GM18868 (cell line): ENCODE results near the gene CENPT.
A peak's percentile ranks its signal among the peaks of the same experiment; 100 is the strongest.

ENCODE experiments used
- ATAC-seq: cut with Tn5 transposase; IDR thresholded peaks from one replicate; pipeline ENCODE4 v1.9.1; 2021; ENCODE audit warnings: mild to moderate bottlenecking, moderate library complexity; ENCODE audit not compliant: unreplicated experiment

CENPT gene

DNA sequence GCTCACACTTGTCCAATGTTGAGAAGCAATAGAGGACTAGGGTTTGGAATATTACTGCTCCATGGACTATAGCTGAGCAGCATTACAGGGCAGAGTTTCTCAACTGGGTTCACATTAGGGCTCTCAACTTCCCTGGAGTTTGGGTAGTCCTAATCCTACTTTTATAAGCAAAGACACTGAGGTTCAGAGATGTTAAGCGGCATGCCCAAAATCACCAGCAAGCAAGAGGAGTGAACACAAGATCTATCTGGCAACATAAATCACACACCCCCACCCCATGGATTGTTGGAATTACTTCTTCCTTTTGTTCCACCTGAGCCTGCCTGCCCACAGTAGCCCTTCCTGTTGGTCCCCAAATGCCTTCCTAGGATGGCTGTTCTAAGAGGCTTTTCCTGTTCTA, 35.6 kb downstream of the CENPT start:
- no peak for ATAC-seq

DNA sequence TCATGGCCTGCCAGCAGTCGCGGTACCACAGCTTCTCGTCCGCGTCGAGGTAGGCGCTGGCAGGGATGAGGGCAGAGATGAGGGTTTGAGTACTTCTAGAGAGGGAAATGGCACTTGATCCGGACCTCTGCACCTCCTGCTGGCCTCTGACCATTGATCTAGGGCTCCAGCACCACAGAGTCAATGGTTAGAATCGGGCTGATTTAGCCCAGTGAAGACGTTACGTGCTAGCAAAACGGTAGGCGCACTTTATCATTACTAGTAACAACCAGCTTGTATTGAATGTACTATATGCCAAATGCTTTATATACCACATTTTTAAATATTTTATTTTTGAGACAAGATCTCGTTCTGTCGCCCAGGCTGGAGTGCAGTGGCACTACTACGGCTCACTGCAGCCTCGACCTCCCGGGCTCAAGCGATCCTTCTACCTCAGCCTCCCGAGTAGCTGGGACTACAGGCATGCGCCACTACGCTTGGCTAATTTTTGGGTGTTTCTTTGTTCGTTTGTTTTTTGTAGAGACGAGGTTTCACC, 40.3 kb downstream of the CENPT start:
- no peak for ATAC-seq

DNA sequence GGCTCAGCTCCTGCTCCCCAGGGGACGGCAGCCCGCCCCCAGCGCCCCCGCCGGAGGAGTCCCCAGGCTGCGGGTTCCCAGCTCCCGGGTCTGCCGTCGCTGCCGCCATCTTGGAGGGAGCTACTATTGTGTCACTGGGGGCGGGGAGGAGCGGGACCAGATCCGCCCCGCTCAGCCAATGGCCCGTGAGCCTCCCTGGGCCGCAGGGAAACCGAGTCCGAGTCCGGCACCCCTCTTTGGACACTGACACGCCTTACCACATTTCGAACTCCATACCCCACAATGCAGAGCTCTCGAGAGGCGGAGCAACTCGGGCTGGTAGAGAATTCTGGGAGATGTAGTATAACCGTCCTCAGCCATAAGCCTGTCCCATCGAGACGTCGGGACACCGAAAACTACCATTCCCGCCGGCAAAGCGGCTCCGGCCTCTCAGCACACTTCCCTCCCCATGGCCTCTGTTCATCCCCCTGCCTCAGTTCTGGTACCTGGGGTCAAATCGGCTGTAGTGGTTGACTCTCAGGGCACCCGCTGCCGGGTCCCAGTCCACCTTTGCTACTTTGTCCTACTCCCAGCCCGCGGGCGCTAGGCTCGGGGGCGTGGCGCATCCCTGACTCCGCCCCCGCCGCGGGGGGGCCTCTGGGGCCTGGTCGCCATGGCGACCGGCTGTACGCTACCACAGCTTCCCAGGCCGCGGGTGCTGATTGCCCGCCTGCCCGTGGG, 40.9 kb downstream of the CENPT start, which contains the start of the genes RANBP10 and TSNAXIP1:
Gene RANBP10 (minus strand): TSS at position 133 of the 720 bp plus-strand sequence. CDS start 24 bp downstream, at position 109.
Gene TSNAXIP1 (plus strand): TSS at position 462 of the 720 bp plus-strand sequence. CDS start 261 bp downstream, outside the sequence.
- ATAC-seq, result peak; percentile 88

DNA sequence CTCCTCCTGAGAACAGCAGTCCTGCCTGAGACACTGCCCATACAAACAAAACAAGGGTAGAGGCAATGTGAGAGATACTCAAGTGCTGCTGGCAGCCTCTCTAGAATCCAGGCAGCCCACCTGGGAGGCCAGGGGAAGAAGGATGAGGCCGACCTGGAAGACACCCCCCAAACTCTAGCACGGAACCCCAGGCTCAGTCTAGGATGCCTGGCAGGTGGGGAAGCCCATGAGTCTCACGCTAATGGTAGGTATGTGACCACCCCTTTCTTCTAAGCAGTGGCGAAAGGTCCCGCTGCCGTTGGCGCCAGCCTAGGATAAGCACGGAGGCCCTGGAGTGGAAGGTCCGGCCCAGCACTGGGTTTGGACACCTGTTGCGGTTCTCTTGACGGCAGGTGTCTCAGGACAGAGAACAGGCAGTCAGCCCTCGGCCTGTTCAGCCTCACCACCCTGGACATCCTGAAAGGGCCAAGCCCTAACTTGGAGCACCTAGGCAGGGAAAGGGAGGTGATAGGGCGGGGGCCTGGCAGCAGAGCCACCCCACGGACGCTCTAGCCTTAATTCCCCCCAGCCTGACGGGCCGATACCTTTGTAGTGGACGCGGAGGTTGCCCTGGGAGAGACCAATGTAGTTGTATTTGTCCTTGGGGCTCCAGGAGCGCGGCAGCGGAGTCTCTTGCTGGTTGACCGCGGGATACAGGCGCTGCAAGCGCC, 41.6 kb downstream of the CENPT start:
- no peak for ATAC-seq

DNA sequence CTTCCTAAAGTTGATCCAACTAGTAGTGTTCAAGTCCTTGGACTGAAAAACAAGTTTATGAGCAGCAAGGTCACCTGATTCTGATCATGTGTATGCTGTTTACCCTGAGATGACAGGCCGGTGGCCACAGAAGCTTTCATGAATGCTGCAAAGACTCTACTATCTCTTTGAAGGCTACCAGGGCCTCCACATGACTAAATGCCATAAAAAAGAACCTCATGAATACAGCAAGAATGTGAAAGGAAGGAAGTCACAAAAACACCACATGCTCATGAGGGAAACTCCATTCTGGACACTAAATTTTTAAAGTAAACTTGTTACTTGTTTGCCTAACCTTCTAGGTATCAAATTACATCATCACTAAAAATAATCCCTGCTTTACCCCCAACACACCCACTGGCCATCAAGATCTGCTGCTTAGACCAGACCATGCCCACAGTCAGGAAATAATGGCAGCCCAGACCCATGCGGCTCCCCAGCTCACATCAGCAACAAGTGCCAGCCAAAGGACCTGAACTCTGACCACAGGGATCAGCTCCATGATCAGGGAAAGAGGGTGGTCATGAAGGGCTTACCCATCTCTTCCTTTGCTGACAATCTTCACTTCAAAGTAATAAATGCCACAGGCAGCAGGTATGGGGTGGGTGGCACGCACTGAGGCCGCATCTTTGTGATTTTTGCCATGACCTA, 42.5 kb downstream of the CENPT start:
- no peak for ATAC-seq

DNA sequence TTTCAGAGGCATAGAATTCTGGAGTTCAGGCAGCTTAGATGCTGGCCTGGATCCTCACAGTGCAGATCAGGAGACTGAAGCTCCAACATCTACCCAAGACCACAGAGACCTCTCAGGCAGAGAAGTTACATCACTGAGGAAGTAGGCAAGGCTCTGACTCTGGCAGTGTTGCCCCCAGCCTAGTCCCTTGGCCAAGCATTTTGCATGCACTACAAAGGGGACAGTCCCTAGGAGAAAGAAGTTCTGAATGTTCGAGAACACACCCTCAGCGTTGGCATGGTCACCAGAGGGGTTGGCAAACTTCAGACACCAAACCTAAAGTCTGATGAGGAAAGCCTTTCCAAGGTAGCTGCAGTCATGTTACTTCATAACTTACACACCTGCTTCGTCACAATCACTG, 43.6 kb downstream of the CENPT start:
- no peak for ATAC-seq

DNA sequence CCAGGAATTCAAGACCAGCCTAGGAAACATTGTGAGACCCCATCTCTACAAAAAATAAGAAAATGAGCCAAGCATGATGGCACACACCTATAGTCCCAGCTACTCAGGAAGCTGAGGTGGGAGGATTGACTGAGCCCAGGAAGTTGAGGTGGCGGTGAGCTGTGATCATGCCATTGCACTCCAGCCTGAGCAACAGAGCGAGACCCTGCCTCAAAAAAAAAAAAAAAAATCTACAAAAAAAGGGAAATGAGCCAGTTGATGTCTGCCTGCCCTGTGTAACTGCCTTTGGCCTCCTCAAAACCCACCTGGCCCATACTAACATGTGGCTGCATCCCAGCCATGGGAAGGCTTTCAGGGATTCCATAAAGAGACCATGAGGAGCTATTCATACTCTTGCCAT, 45.6 kb downstream of the CENPT start:
- no peak for ATAC-seq

DNA sequence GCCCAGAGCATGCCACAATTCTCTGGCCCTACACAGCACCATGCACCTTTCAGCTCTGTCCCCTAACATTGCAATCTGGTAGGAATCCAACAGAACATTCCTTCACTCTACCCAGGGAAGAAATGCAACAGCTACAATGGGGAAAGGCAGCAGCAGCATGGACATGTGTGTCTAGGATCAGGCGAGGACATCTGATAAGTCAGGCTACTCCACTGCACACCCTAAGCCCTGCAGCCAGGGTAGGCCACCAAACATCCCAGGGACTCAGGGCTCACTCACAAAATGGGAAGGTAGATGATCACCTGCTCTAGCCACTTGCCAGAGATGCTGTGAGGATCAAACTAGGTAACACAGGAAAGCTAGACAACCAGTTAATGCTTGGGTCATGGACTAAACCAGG, 46.3 kb downstream of the CENPT start:
- ATAC-seq, result no peak

DNA sequence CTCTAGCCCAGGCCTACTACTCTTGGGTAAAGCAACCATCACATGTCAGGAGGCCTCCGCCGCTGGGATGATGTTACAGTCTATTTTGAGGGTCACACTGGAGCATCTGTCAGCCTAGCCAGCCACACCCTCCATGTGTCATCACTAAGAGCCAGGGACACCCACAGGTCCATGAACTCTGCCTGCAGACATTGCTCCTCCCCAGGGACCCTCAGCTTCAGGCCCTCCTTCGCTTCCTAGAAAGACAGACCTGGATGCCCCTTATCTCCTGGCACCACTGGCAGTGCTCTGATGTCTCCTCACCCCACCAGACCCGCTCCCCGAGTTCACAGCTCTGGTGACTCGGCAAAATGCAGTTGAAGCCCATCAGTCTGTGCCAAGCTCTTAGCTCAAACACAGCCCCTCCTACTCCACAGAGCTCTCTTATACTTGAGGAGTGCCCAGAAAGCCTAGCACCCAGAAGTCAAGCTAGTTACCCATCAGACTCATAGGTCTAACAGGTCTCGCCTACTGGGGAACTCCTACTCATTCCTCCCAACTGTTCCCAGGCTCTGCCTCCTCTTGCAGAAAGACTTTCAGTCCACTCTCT, 47.1 kb downstream of the CENPT start:
- no peak for ATAC-seq

DNA sequence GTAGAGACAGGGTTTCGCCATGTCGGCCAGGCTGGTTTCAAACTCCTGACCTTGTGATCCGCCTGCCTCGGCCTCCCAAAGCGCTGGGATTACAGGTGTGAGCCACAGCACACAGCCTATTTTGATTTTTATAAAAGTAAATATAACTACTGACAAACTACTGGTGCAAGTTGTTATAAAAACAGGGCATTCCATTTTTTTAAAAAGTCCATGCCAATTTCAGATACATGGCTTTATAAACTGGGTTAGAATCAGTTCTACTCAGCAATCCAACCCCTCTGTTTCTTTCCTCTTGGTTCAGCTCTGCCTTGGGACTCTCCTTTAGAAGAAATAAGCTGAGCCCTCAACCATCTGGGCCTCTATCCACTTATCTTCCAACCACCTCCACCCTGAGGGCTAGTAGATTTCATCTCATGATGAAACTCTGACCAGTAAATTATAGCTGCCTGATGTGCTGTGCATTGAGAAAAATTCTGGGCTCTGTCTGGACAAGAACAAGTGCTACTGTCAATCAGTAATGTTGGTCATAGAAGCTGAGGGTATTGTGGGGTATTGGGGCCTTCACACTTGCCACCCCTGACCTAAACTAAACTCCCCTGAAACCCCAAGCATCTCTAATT, 51.3 kb downstream of the CENPT start:
- no peak for ATAC-seq

DNA sequence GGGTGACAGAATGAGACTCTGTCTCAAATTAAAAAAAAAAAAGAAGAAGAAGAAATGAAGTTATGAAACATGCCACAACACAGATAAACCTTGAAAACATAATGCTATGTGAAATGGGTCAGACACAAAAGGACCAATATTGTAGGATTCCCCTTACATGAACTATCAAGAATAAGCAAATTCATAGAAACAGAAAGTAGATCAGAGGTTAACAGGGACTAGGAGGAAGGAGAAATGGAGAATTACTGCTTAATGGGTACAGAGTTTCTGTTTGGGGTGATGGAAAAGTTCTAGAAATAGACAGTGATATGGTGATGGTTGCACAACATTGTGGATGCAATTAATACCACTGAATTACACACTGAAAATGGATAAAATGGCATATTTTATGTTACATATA, 57.4 kb downstream of the CENPT start:
- no peak for ATAC-seq

DNA sequence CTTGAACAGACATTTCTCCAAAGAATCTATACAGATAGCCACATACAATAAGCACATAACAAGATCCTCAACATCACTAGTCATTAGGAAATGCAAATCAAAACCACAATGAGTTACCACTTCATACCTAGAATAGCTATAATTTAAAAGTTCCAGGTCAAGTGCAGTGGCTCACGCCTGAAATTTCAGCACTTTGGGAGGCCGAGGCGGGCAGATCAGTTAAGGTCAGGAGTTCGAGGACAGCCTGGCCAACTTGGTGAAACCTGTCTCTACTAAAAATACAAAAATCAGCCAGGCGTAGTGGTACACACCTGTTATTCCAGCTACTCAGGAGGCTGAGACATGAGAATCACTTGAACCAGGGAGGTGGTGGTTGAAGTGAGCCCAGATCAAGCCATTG, 61.0 kb downstream of the CENPT start:
- ATAC-seq, result no peak

DNA sequence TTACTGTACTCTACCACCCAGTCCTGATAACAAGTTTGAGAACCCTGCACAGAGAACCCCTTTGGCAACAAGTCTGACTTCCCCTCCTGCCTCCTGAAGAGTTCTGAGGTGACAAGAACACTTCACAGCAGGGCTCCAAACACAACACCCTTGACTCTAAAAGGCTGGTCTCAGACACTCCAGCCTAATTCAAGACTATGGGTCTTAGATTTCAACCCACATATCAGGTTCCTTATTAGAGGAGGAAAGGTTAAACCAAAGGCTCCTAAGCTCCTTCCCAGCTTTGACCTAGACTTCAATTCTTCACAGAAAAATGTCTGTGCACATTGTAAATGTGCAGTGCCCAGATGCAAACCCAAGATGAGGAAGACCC, 64.2 kb downstream of the CENPT start:
- no peak for ATAC-seq

DNA sequence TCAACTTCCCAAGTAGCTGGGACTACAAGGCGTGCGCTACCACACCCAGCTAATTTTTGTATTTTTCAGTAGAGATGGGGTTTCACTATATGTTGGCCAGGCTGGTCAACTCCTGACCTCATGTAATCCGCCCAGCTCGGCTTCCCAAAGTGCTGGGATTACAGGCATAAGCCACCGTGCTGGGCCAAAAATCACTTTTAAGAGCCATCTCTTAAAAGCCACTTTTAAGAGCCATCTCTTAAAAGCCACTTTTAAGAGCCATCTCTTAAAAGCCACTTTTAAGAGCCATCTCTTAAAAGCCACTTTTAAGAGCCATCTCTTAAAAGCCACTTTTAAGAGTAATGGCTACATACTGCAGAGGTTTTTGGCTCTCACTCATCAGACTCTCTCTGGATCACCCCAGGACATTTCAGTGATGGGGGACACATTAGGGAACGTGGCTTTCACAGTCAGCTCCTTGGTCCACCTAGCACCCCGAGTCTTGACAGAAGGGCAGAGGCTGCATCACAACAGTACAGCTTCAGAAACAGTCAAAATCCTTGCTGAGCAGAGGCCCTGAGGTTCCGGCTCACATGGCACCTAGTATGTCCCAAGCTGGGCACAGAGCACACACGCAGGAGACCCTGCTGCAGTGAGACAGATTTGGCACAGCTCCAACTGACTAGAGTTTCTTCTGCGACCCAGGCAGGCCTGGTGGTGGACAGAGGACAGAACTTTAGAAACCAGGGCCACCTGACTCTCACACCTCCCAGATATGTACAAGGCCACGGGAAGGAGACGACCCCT, 64.7 kb downstream of the CENPT start:
- no peak for ATAC-seq

DNA sequence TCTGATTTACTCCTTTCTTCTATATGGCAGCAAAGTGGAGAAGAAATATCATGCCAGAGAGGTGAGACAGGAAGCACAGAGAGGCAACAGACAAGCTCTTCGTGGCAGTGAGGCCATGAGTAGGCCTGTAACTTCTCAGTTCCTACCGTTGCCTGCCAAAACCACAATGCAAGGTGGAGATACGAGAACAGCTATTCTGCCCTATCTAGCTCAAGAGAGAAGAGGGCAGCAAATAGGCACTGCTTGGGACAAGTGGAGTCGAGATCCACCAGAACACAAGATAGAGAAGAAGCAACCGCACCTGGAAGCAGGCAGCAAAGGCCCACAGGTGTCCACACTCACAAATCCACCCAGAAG, 66.0 kb downstream of the CENPT start:
- peak; percentile 66 for ATAC-seq

DNA sequence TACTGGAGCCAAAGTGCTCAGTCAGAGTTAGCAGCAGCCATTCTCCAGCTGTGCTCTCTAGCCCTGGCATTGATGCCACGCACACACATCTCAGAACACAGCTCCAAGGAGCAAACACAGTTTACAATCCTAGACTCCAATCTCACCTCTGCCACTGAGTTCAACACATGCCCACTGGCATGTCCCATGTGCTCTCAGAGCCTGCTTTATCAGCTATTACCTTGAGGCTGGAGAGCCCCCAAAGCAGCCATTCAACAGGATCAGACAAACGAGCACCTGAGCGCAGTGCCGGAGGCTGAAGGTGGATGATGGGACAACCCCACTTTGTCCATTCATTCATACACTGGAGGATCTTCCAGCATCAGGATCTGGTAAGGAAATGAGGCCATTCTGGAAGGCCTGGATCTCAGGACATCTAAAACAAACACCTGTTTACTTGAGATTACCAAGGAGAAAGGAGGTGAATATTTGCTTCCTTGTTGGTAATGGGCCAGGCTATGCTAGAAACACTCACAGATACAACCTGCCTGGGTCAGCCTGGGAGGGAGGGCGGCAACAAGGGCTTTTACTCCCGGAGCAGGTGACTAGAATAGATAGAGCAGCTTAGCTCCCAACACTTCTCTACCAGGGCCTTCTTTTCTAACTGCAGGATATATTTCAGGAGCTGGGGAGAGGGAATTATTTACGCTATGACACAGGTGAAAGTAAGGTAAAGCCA, 66.5 kb downstream of the CENPT start:
- ATAC-seq, result no peak

DNA sequence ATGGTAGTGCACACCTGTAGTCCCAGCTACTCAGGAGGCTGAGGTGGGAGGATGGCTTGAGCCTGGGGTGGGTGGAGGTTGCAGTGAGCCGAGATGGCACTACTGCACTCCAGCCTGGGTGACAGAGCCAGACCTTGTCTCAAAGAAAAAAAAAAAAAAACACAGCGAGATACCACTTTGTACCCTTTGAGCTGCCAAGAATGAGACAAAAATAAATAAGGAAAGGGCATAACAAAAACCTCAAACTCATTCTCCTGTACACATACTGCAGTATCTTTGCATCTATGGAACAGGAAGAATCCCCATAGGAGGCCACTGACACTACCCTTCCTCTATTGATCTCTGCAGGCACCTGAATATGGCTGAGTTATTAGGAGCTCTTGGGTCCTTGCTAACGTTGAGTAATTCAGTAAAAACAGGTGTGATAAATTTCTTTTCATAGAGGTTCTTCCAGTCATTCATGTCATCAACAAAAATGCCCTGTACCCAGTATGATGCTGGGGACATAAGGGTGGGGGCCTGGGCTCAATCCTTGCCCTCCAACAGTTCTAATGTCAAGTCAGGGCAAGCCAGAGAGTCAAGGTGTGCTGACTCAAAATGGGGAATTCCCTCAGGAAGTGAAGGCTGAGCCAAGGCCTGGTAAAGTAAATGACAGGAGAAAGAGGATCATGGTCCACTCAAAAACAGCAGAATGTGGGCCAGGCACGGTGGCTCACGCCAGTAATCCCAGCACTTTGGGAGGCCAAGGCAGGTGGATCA, 68.1 kb downstream of the CENPT start:
- ATAC-seq, result no peak
